Endothelial cell of umbilical vein (primary cell): ENCODE measurements around the gene GRK4.

ENCODE experiments used
- EZH2 ChIP-seq: IDR thresholded peaks from 2 replicates; pipeline ENCODE4 v1.6.1; 2012; ENCODE audit warnings: borderline replicate concordance, low read depth, mild to moderate bottlenecking, moderate library complexity, low read length, inconsistent platforms; ENCODE audit not compliant: severe bottlenecking
- FOS ChIP-seq: IDR thresholded peaks from 2 replicates; pipeline ENCODE4 v1.6.1; 2011; ENCODE audit warnings: mild to moderate bottlenecking, low read length, moderate library complexity, borderline replicate concordance; ENCODE audit not compliant: insufficient read depth
- POLR2AphosphoS5 ChIP-seq: IDR thresholded peaks from 2 replicates; pipeline ENCODE4 v1.6.1; 2012; ENCODE audit warnings: low read depth, mild to moderate bottlenecking, control low read depth, low read length, moderate library complexity; ENCODE audit not compliant: insufficient read depth
- TF ChIP-seq, protein P1 (sequence below), 2 donors: IDR thresholded peaks; 1 replicate in 1 of 2; 2 replicates in 1 of 2; pipeline ENCODE4 v1.5.1; 2011; ENCODE audit warnings: low read length in 2 of 2, mild to moderate bottlenecking in 2 of 2, moderate library complexity in 2 of 2, control low read depth in 1 of 2, inconsistent platforms in 1 of 2, low read depth in 1 of 2; ENCODE audit not compliant: insufficient read depth in 1 of 2; ENCODE audit errors: extremely low read depth in 1 of 2
- TF ChIP-seq, protein P2 (sequence below): IDR thresholded peaks from 2 replicates; pipeline ENCODE4 v1.6.1; 2011; ENCODE audit not compliant: insufficient read depth, insufficient read length

DNA sequence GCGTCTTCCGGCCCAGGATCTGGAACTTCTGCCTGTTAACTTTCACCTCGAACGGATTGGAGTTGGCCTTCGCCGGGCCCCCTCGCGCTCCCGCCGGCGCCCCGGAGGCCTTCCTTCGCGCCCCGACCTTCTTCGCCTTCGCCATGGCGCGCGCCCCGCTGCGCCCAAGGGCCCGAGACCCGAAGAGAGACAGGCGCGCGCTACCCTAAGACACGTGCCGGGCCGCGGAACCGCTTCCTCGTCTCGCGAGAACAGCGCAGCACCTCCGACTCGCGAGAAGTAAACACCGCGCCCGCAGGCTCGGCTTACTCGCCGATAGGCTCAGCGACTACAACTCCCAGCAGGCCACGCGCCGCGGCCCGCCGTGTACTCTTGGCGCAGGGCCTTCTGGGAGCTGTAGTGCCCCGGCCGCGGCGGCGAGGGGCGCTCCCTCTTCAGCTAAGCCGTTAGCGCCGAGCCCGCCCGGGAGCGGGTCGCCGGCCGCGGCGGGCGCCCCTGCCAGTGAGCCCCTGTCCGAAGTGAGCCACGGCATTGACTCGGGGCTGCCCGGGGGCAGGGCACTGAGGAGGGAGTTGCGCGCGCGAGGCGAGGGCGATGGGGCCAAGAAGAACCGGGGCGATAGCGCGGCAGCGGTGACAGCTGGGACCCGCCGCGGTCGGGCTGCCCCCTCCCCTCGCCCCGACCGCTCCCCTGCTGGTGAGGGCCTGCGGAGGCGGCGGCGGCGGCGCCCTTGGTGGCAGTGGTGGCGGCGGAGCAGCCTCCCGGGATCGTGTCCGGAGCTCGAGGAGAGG, at the start of gene GRK4, which contains the start of gene NOP14:
- TF ChIP-seq FOS (no peak), EZH2 (no peak), POLR2AphosphoS5 (peak; percentile 85)
- TF ChIP-seq, protein P1, sequence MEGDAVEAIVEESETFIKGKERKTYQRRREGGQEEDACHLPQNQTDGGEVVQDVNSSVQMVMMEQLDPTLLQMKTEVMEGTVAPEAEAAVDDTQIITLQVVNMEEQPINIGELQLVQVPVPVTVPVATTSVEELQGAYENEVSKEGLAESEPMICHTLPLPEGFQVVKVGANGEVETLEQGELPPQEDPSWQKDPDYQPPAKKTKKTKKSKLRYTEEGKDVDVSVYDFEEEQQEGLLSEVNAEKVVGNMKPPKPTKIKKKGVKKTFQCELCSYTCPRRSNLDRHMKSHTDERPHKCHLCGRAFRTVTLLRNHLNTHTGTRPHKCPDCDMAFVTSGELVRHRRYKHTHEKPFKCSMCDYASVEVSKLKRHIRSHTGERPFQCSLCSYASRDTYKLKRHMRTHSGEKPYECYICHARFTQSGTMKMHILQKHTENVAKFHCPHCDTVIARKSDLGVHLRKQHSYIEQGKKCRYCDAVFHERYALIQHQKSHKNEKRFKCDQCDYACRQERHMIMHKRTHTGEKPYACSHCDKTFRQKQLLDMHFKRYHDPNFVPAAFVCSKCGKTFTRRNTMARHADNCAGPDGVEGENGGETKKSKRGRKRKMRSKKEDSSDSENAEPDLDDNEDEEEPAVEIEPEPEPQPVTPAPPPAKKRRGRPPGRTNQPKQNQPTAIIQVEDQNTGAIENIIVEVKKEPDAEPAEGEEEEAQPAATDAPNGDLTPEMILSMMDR (IDR thresholded peaks at IDR 0.05; ENCODE audit: extremely low read depth in 1 of 2, insufficient read depth in 1 of 2, low read depth in 1 of 2, low read length in 2 of 2): peak in 1 of 2 donors; percentile 20
- TF ChIP-seq, protein P2, sequence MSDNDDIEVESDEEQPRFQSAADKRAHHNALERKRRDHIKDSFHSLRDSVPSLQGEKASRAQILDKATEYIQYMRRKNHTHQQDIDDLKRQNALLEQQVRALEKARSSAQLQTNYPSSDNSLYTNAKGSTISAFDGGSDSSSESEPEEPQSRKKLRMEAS: peak; percentile 98
